Gastrocnemius medialis (tissue), 4 donors: ENCODE results near the gene NTRK3.

Experiments
- CTCF ChIP-seq, 5 experiments: fragments of 450-650 bp in 3 of 5; fragments of 200-600 bp in 2 of 5; sonication (generic) in 2 of 5; IDR thresholded peaks in 4 of 5; conservative IDR thresholded peaks in 1 of 5; 1 replicate in 4 of 5; 2 replicates in 1 of 5; pipeline ENCODE4 v1.5.1; 2016 to 2019; ENCODE audit warnings: antibody characterized with exemption in 5 of 5, mild to moderate bottlenecking in 3 of 5, moderate library complexity in 3 of 5
- POLR2A ChIP-seq, 2 donors: fragments of 450-650 bp; IDR thresholded peaks; one replicate each; pipeline ENCODE4 v1.6.1; 2017; ENCODE audit warnings: antibody characterized with exemption in 2 of 2, mild to moderate bottlenecking in 2 of 2, moderate library complexity in 2 of 2

- TF ChIP-seq CTCF (IDR thresholded peaks at IDR 0.05 in 4 of 5, conservative IDR thresholded peaks at IDR 0.05 in 1 of 5) (no peak), POLR2A (IDR thresholded peaks at IDR 0.05) (no peak)
Measured at GRCh38 chr15:87902772-87903426, 353.6 kb downstream of the NTRK3 start.
